ENCODE measurements around the gene USP48.

DNA sequence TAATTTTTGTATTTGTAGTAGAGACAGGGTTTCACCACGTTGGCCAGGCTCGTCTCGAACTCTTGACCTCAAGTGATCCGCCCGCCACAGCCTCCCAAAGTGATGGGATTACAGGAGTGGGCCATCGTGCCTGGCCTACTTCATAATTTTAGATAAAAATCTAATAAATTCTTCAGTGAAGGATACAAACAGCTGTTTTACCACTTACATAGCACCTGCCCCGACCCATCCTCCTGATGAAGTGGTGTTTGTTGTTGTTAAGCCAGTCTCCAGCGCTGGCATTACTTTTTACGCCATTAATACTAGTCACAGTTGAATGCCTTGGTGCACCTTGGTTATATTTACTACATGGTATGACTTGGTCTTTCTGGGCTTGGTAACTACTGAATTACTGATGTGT, 101.5 kb downstream of the USP48 start:
- TF ChIP-seq GATA3 (IDR thresholded peaks at IDR 0.05; ENCODE audit: low read depth, low read length) = no peak
- TF ChIP-seq GATA2 (IDR thresholded peaks at IDR 0.05; ENCODE audit: low read depth, low read length) = no peak

All from SH-SY5Y (cell line).